GM23248 (cell line): ENCODE measurements around the gene AFF3. TPM values are rescaled to one million over a fixed set of nuclear protein-coding genes. Genes with fewer than 3 reads are reported as not detected.
A peak's percentile ranks its signal among the peaks of the same experiment; 100 is the strongest.

Experiments used
- DNase-seq: peaks from one replicate; pipeline ENCODE4 v3.0.0-alpha.2; 2015
- H2AFZ ChIP-seq: fragments of 200-600 bp; sonication (generic); 2 replicates; pipeline ENCODE4 v1.6.1; 2016; ENCODE audit warnings: antibody characterized with exemption
- H3F3A ChIP-seq: fragments of 200-600 bp; sonication (generic); 2 replicates; pipeline ENCODE4 v1.6.1; 2016; ENCODE audit warnings: mild to moderate bottlenecking, antibody characterized with exemption, mixed run types; ENCODE audit not compliant: insufficient read depth
- H3K27ac ChIP-seq: fragments of 200-600 bp; sonication (generic); 2 replicates; pipeline ENCODE4 v1.5.1; 2016; ENCODE audit warnings: mild to moderate bottlenecking
- H3K27me3 ChIP-seq: fragments of 200-600 bp; sonication (generic); replicated peaks from 2 replicates; pipeline ENCODE4 v1.6.1; 2016; ENCODE audit warnings: mild to moderate bottlenecking; ENCODE audit not compliant: insufficient read depth
- H3K36me3 ChIP-seq: fragments of 200-600 bp; sonication (generic); 2 replicates; pipeline ENCODE4 v1.6.1; 2016; ENCODE audit warnings: low read depth, mild to moderate bottlenecking
- H3K4me1 ChIP-seq: fragments of 200-600 bp; sonication (generic); 2 replicates; pipeline ENCODE4 v1.6.1; 2016; ENCODE audit warnings: mild to moderate bottlenecking; ENCODE audit not compliant: insufficient read depth
- H3K4me2 ChIP-seq: fragments of 200-600 bp; sonication (generic); one replicate; pipeline ENCODE4 v1.6.1; 2016; ENCODE audit warnings: mild to moderate bottlenecking; ENCODE audit not compliant: unreplicated experiment
- H3K4me3 ChIP-seq: fragments of 200-600 bp; sonication (generic); 2 replicates; pipeline ENCODE4 v1.5.1; 2016; ENCODE audit warnings: mild to moderate bottlenecking
- H3K79me2 ChIP-seq: fragments of 200-600 bp; sonication (generic); 2 replicates; pipeline ENCODE4 v1.6.1; 2016; ENCODE audit warnings: mild to moderate bottlenecking; ENCODE audit not compliant: insufficient read depth
- H3K9ac ChIP-seq: fragments of 200-600 bp; sonication (generic); 2 replicates; pipeline ENCODE4 v1.6.1; 2016; ENCODE audit warnings: mild to moderate bottlenecking
- H3K9me2 ChIP-seq: fragments of 200-600 bp; sonication (generic); 2 replicates; pipeline ENCODE4 v1.6.1; 2016; ENCODE audit warnings: mixed run types, mild to moderate bottlenecking, moderate library complexity; ENCODE audit not compliant: insufficient read depth
- H3K9me3 ChIP-seq: fragments of 200-600 bp; sonication (generic); one replicate; pipeline ENCODE4 v1.6.1; 2017; ENCODE audit warnings: low read depth
- H4K20me1 ChIP-seq: fragments of 200-600 bp; sonication (generic); 2 replicates; pipeline ENCODE4 v1.6.0; 2016; ENCODE audit not compliant: insufficient read depth
- EZH2 ChIP-seq: fragments of 200-600 bp; sonication (generic); IDR thresholded peaks from 2 replicates; pipeline ENCODE4 v1.6.1; 2018; ENCODE audit warnings: antibody characterized with exemption, mild to moderate bottlenecking; ENCODE audit not compliant: insufficient read depth, poor library complexity, severe bottlenecking
- EZH2phosphoT487 ChIP-seq: fragments of 200-600 bp; sonication (generic); IDR thresholded peaks from 2 replicates; pipeline ENCODE4 v1.6.1; 2018; ENCODE audit warnings: antibody characterized with exemption, moderate library complexity, mild to moderate bottlenecking, low read depth; ENCODE audit not compliant: insufficient read depth
- WGBS, 2 experiments: methylation state at CpG; one replicate each; pipeline ENCODE4 v1.1.6; 2015 to 2017; ENCODE audit warnings: low lambda C conversion rate in 2 of 2, low coverage in 1 of 2; ENCODE audit errors: missing lambda C conversion rate in 2 of 2; 5-methylcytosine and 5-hydroxymethylcytosine counted together
- in situ Hi-C: fragments of 300-500 bp; cut with MboI; formaldehyde crosslinking; loops from 2 replicates; pipeline ENCODE4 v1.15.0; 2020
- polyA plus RNA-seq: library from polyadenylated mRNA; unstranded; fragments of >200 nt; fragmentation: Nextera tagmentation; extraction: Ambion mirVana; gene quantifications from 2 replicates; pipeline ENCODE4 v1.2.1, GENCODE V29; 2016
- total RNA-seq: library from RNA; depleted of rRNA; stranded (reverse); fragments of >200 nt; shearing (Covaris generic); gene quantifications from 2 replicates; pipeline ENCODE4 v1.2.3, GENCODE V29; 2014

Gene AFF3
- total and polyA plus RNA-seq, 2 experiments from 2014 or later, result 0.56 to 0.86 TPM

- Histone ChIP-seq H2AFZ (no peak overlapping the region), H3K4me1 (peaks cover 32% of the 10 kb centered on the region), H3K9ac (no peak overlapping the region), H3K27ac (peak overlapping the region; percentile 20), H3K27me3 (no peaks in the 10 kb centered on the region), H3K9me2 (0 out of 2 replicates have a peak, but pooled peaks cover 4% of the 10 kb centered on the region), H3K4me2 (no peak overlapping the region), H4K20me1 (no peaks in the 10 kb centered on the region), H3K9me3 (no peaks in the 10 kb centered on the region), H3K79me2 (no peaks in the 10 kb centered on the region), H3F3A (peaks cover 17% of the 10 kb centered on the region), H3K36me3 (no peaks in the 10 kb centered on the region), H3K4me3 (no peak overlapping the region)
- in situ Hi-C loops, result no loop called here
- DNase-seq, result peak; percentile 74
- TF ChIP-seq EZH2phosphoT487 (no peak), EZH2 (no peak)
- WGBS, 2 experiments, result 73% methylated on average over 16 of the region's 16 CpGs
Measured at GRCh38 chr2:99880148-99880963, 262.0 kb downstream of the AFF3 start.

- Histone ChIP-seq H3K4me3 (no peak overlapping the region), H2AFZ (no peak overlapping the region), H3K9me2 (0 out of 2 replicates have a peak, but pooled peaks cover 4% of the 10 kb centered on the region), H3F3A (peaks cover 17% of the 10 kb centered on the region), H3K36me3 (no peaks in the 10 kb centered on the region), H3K4me2 (no peak overlapping the region), H3K9ac (no peak overlapping the region), H4K20me1 (no peaks in the 10 kb centered on the region), H3K4me1 (peaks cover 32% of the 10 kb centered on the region), H3K27me3 (no peaks in the 10 kb centered on the region), H3K27ac (peak overlapping the region; percentile 20), H3K9me3 (no peaks in the 10 kb centered on the region), H3K79me2 (no peaks in the 10 kb centered on the region)
- in situ Hi-C loops, result no loop called here
- TF ChIP-seq EZH2 (no peak), EZH2phosphoT487 (no peak)
- 25 to 34% methylated on average over 4 of the region's 4 CpGs for WGBS, 2 experiments
- DNase-seq, result no peak
Measured at GRCh38 chr2:99879481-99879880, 262.9 kb downstream of the AFF3 start.

- Histone ChIP-seq H3K79me2 (no peaks in the 10 kb centered on the region), H3K27ac (no peak overlapping the region), H3K9ac (no peak overlapping the region), H3K4me3 (no peak overlapping the region), H3K4me2 (peak overlapping the region; percentile 1), H2AFZ (no peak overlapping the region), H3K9me2 (0 out of 2 replicates have a peak, but pooled peaks cover 4% of the 10 kb centered on the region), H3K4me1 (peaks cover 32% of the 10 kb centered on the region), H3K9me3 (no peaks in the 10 kb centered on the region), H3K36me3 (no peaks in the 10 kb centered on the region), H3F3A (peaks cover 17% of the 10 kb centered on the region), H4K20me1 (no peaks in the 10 kb centered on the region), H3K27me3 (no peaks in the 10 kb centered on the region)
- DNase-seq, result no peak
- TF ChIP-seq EZH2phosphoT487, result no peak
- no peak for TF ChIP-seq EZH2
- 82 to 84% methylated on average over 5 of the region's 5 CpGs for WGBS, 2 experiments
- in situ Hi-C loops, result no loop called here
Measured at GRCh38 chr2:99878581-99879350, 263.6 kb downstream of the AFF3 start.

- H3K4me1 ChIP-seq, result peaks cover 32% of the 10 kb centered on the region
- no peak for DNase-seq
- WGBS, 2 experiments, result 79 to 83% methylated on average over 4 of the region's 4 CpGs
- H3K27me3 ChIP-seq, result no peaks in the 10 kb centered on the region
- TF ChIP-seq EZH2phosphoT487, result no peak
- TF ChIP-seq EZH2, result no peak
- in situ Hi-C loops, result no loop called here
- H3F3A ChIP-seq, result peaks cover 17% of the 10 kb centered on the region
- H3K4me2 ChIP-seq, result no peak overlapping the region
- H4K20me1 ChIP-seq, result no peaks in the 10 kb centered on the region
- no peak overlapping the region for H3K4me3 ChIP-seq
- H3K9me3 ChIP-seq, result no peaks in the 10 kb centered on the region
- no peak overlapping the region for H3K27ac ChIP-seq
- no peak overlapping the region for H2AFZ ChIP-seq
- no peaks in the 10 kb centered on the region for H3K79me2 ChIP-seq
- no peaks in the 10 kb centered on the region for H3K36me3 ChIP-seq
- no peak overlapping the region for H3K9ac ChIP-seq
- H3K9me2 ChIP-seq, result 0 out of 2 replicates have a peak, but pooled peaks cover 4% of the 10 kb centered on the region
Measured at GRCh38 chr2:99877963-99878362, 264.4 kb downstream of the AFF3 start.
